NOMO-1 treated with DMSO at 0.1 percent for 48 hours (cell line): ENCODE results near the gene BCL11A.

ENCODE experiments used
- DNase-seq: peaks from one replicate; lab custom pipeline; 2025; ENCODE audit not compliant: unreplicated experiment; lab: John Stamatoyannopoulos, UW

The BCL11A gene

GRCh38 chr2:60489289-60489688, 64.2 kb downstream of the BCL11A start:
- no peak for DNase-seq

GRCh38 chr2:60488291-60488690, 65.2 kb downstream of the BCL11A start:
- DNase-seq = no peak

GRCh38 chr2:60487174-60487573, 66.3 kb downstream of the BCL11A start:
- no peak for DNase-seq

DNA sequence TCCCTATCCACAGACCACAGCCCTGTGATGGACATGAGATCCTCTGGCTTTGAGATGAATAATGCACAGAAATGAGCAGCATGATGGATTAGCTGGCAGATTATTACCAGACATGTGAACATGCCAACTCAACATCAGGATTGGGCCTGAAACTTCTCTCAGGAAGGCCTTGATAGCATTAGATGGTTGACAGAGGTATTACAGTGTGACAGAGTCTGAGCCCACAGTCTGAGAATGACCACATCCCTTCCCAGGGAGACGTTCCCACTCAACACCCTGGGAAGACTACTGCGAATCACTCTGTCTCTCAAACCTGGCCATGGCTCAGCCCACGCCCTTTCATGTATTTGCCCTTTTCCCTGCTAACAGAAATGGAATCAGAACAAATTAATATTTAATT, 66.9 kb downstream of the BCL11A start:
- DNase-seq = no peak

DNA sequence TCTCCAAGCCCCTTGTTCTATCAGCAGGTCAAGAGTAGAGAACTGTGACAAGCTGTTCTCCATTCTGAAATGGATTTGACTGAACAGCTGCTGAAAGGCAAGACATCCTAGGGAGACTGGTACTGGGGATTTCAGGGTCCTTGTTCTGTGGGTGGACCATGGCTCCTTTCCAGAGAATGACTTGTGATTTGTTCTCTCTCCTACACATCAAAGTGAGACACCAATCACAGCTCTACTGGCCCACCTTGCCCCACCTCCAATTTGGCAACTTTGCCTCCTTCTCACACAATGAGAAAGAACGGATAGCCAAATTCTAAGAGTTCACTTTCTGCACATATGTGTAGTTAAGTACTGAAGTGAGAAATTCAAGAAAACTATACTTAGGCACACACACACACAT, 67.4 kb downstream of the BCL11A start:
- no peak for DNase-seq

GRCh38 chr2:60485550-60485949, 67.9 kb downstream of the BCL11A start:
- no peak for DNase-seq

DNA sequence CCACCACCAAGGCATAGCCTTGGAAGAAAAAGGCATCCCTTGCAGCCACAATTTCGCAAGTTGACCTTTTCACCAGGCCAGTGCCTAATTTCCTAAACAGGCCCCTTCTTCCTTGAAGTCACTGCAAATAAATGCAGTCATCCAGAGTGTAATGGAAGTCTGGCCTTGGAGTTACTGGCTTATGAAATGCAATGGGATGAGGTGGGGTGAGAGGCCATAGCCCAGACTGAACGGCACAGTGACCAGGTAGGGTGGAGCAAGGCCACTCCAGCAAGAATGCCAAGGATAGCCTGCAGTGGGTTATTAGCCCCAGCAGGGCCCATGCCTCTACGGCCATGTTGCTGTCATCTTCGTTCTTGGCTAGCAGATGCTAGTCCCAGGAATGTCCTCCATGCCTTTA, 68.4 kb downstream of the BCL11A start:
- DNase-seq = no peak

DNA sequence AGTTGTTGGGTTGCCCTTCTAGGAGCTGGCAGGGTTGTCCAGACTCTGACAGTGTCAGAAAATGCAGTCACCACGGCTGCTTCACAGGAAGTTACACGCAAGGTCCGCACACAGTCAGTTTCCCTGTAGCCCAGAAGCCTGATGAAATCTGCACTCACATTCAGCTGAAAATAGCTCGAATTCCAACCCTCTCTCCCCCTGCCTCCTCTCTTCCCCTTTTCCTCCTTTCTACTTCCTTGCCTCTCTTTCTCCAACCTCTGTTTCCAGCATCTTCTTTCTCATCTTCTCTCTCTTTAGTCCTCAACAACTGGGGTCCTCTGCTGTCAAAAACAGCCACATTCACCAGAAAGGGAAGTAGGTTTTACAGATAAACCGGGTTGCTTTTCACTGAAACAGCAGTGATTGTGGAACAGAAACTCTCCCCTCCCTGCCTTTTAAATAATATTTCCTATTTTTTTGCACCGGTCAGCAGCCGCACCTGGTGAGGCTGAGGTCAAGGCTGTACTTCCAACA, 69.3 kb downstream of the BCL11A start:
- peak; percentile 64 for DNase-seq

DNA sequence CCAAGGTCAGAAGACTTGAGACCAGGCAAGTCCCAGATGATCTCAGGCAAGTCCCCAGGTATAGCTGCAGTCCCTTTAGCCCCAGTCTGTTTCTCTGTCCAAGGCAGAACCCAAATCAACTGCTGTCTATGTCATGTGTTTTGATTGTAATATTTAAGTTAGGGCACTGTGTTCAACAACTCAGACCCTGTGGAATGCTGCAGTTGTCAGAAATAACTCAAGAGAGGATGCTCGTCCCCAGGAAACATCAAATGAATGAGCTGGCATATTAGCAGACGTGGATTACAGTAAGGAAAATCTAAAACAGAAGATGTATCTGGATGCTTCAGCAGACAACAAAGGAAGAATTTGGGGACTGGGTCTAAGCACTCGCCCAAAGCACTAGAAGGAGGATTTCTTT, 70.1 kb downstream of the BCL11A start:
- DNase-seq = no peak

DNA sequence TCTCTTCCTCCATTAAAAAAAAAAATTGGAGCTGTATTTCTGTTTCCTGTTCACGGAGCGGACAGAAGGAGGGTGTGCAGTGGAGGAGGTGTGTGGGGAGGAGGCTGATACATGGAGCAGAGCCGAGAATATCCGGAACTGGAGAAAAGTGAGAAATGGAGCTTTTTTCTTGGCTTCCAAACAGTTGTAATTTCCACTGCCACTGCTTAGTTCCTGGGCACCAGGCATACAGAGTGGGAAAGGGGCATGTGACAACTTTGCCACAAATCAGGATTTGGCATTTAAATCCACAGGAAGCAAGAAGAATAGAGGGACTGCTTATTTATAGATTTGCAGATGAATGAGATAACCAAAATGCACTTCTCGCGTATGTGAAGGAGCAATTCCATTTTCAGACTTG, 71.2 kb downstream of the BCL11A start:
- no peak for DNase-seq

DNA sequence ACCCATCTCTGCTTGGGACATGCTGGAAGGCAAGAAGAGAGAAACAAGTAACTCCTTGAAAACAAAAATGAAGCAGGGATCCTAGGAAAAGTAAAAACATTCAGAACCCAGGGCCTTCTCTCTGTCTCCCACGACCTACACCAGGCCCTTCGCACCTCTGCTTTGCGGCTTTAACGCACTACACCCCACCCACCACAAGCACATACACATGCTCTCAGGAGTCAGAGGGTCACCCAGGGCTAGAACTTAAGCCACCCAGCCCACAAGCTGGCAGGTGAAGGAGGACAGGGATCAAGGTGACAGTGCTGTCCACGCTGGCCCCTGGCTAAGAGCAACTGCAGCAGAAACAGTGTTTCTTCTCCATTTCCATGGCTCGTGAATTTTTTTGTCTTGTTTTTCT, 72.2 kb downstream of the BCL11A start:
- no peak for DNase-seq

DNA sequence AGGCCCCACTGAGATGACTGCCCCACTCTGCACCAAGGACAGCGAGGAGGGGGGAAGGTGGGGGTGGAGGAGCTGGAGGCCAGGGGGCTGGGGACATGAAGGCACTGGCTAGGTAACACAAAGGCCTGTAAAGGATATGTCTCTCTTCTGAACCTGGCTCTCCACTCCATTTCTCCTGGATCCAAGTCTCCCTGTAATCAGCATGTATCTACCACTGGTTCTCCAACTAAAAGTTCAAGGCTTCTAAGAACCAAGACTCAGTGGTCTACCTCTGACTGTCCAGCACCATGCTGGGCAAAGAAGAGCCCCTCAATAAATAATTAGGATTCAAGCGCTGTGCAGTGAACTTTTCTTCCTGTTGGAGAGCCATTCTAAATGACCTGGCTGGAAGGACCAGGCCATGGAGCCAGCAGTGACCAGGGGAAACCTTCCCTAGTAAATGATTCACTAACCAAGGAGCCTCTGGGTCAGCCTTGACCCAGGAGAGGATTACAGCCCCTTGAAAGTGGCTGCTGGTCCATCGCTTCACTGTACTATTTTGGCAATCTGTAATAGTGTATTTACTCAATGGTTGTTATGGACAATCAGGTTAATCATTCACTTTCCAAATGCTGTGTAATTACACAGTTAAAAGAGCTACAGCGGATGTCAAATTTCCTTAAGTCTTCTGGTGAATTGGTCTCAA, 73.2 kb downstream of the BCL11A start:
- no peak for DNase-seq

DNA sequence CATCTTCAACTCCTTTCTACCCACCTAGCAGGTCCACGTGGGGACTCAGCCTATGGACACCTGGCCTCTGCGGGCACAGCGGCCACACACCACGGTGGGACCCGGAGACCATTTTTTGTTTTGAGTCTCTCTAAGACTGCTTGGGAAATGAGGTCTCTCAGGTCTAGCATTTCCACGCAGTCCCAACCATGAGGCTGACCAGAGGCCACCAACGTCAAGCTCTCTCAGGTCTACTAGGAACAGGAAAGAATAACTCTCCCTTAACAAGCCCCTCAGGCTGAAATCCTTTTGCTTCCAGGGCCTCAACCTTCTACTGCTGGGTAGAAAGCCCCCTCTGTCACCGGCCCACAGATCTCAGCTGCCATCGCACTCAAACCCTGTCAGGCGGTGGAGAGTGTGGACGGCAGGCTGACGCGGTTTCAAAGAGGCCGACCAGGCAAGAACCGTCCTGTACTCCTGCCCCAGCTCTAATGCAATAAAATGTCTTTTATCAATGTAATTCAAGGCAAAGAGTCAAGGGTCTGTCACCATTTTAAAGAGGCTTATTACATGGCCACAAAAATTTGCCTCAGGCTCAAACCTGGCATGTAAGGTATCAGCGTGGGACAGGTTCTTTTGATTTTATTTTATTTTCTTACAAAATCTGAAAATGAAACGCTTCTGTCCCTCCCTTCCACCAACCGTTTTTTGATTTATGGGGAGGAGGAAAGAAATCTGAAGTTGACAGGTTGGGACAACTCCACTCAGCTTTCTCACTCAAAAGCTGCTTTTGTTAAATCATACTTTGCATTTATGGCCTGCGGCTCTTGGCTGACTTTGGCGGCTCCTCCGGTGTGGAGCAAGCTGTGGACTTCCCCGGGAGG, 74.0 kb downstream of the BCL11A start:
- no peak for DNase-seq

DNA sequence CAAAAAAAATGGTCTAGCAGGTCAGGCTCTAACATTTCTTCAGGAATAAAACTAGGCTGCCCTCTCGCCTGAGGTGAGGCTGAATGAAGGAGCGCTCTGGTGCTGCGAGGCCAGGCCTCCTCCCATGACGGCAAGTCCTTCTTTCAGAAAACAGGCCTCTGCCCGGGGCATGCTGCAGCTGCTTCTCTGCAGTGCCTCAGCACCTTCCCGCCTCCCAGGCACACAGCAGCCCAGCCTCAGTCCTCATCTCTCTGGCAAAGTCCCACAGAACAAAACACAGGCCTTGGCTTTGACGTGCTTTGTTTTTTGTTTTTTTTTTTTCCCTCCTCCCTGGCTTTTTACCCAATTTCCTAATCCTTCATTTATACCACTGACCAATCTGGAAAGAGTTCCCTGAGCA, 74.8 kb downstream of the BCL11A start:
- DNase-seq = no peak

GRCh38 chr2:60476206-60476954, 77.1 kb downstream of the BCL11A start:
- DNase-seq = no peak

- no peak for DNase-seq
Observed at GRCh38 chr2:60475123-60475830, 78.2 kb downstream of the BCL11A start.

- no peak for DNase-seq
Observed at GRCh38 chr2:60474301-60474700, 79.2 kb downstream of the BCL11A start.

GRCh38 chr2:60473546-60473945, 79.9 kb downstream of the BCL11A start:
- DNase-seq = no peak

DNA sequence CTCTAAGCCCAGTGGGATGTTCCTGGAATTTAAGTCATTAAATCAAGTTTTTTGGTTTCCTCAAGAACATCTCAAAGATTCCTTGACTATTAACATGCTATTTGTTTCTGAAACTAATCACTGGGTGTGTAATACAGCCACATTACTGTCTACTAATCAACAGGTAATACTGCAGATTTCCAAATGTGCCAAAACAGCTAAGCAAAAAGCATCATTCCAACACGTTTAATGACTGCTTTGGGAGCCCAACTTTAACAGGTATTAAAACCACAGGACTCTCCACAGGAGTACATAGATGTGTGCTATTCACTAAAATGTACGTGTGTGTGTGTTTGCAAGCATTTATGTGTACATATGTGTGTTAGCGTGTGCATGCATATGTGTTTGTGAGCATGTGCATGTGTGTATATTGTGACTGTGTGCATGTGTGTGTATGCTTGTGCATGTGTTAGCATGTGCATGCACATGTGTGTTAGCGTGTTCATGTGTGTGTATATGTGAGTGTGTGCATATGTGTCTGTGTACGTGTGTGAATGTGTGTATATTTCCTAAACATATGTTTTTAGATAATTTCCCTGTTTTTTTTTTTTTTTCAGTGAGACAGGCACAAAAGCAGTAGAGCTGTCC, 80.7 kb downstream of the BCL11A start:
- DNase-seq = no peak

DNA sequence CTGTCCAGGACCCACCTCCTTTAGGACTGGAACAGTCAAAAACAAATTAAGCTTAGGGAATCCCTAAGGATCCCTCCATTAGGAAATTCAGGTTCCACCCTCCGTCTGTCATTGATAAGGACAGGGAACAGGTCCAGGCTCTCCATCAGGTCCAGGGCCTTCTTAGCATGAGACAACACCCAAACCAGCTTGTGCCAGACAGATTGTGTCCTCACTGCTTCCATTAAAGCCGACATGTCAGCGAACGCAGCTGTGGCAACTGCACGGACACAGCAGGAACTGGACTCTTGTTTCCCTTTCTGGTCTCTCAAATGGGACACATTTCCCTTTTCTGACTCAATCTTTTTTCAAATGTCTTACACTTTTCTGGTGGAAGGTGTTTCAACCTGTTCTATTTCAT, 81.4 kb downstream of the BCL11A start:
- DNase-seq = no peak

GRCh38 chr2:60470340-60470739, 83.1 kb downstream of the BCL11A start:
- DNase-seq = no peak
